GM19455 (cell line): ENCODE results near the gene ITGB4.

Source experiments
- ATAC-seq: cut with Tn5 transposase; IDR thresholded peaks from one replicate; pipeline ENCODE4 v1.9.1; 2021; ENCODE audit not compliant: unreplicated experiment

ITGB4 gene

DNA sequence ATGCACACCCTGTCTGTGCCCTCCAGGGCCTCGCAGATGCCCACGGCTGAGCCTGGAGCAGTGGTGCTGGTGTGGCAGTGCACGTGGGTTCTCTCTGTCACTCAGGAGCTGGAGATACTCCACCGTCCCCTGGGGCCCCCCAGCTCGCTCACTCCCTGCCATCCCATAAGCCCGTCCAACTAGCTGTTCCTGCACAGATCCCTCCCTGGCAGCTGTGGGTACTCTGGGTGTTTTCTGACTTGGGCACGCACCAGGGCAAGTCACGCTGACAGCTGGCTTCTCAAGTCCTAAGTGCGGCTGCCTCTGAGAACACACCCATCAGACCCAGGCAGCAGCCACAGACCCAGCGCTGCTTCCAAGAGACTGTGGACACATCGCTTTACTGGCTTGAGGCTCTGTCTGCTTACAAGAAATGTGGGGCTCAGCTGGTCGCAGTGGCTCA is 25.4 kb upstream of the ITGB4 start:
- ATAC-seq: no peak

DNA sequence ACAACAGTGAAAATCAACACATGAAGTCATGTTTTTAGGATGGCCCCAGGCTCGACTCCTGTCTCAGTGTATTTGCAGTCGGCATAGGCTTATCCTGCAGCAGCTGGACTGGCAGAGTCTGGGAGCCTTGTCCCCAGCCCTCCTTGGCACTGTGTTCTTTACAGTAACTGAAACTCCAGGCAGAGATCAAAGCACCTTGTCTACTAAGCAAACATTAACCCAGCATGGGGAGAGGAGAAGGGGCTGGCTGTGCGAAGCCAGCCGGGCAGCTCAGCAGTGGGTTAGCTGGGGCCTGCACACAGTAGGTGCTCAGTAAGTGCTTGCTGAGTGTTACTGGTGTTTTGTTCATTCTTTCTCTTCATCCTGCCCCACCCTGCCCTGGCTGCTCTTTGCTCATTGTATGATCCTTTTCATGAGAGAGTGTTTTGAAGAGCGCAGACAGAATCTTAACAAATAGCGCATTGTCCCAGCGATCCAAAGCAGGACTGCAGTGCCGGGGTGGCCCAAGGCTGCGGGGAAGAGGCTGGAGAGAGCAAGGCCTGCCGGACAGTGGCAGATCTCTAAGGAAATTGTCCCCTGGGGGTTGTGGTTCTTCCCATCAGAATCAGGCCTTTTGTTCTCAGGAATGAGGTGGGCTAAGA is 23.5 kb upstream of the ITGB4 start:
- no peak for ATAC-seq

DNA sequence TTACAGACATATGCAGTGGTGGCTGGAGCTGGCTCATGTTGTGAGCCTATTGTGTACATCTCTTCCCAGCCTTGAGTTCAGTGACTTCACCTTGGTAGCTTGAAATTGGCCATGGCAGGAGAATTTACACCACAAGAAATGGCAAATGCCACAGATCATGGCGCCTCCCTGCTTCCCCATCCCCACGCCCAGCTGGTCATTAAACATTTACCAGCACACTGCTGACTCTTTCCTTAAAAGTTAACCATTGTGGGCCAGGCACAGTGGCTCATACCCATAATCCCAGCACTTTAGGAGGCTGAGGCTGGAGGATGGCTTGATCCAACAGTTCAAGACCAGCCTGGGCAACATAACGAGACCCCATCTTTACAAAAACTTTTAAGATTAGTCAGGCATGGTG is 22.6 kb upstream of the ITGB4 start:
- ATAC-seq: no peak

DNA sequence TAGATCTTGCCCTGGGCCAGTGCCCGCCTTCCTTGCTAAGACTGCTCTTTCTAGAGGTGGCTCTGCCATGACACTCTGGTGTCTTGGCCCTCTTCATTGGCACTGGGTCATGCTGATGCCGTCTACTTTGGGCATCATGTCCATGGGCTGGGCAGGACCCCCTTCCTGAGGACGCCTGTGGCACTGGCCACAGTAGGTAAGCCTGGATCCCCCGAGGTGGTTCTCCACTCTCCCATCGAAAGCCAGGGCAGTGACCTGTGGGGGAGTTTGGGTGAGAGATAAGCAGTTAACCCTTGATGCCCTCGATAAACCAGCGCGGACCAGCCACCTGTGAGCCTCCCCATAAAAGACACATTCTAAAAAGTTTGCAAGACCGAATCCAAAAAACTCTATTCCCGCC is 20.0 kb upstream of the ITGB4 start:
- ATAC-seq: no peak

DNA sequence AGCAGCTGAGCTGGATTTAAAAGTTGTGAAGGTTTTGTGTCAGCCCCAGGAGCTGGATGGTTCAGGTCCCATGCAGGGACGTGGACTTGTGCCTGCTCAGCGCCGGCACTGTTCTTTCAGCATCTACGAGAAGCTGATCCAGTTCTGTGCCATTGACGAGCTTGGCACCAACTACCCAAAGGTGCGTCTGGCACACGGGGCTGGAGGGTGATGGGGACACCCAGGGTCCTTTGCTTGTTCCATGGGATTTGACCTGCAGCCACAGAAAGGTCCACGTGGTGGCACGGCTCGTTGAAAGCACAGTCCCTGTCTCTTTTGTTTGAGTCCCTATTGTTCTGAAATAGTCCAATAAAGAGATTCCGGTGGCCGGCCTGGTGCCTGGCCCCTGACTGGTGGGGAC is 18.1 kb upstream of the ITGB4 start:
- no peak for ATAC-seq

DNA sequence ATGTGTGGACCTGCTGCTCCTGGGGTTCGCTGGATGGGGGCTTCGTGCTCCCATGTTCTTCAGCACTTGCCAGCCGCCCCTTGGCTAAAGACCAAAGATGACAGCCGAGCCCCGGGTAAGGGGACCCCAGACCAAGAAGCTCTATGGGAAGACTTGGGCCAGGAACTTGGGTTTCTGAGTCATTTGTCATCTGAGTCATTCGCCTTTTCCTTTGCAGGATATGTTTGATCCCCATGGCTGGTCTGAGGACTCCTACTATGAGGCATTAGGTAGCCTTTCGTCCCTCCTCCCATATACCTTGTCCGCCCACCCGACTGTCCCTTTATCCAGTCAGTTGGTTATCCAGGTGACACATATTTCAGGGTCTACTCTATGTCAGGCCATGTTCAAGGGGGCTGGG is 17.7 kb upstream of the ITGB4 start:
- no peak for ATAC-seq

DNA sequence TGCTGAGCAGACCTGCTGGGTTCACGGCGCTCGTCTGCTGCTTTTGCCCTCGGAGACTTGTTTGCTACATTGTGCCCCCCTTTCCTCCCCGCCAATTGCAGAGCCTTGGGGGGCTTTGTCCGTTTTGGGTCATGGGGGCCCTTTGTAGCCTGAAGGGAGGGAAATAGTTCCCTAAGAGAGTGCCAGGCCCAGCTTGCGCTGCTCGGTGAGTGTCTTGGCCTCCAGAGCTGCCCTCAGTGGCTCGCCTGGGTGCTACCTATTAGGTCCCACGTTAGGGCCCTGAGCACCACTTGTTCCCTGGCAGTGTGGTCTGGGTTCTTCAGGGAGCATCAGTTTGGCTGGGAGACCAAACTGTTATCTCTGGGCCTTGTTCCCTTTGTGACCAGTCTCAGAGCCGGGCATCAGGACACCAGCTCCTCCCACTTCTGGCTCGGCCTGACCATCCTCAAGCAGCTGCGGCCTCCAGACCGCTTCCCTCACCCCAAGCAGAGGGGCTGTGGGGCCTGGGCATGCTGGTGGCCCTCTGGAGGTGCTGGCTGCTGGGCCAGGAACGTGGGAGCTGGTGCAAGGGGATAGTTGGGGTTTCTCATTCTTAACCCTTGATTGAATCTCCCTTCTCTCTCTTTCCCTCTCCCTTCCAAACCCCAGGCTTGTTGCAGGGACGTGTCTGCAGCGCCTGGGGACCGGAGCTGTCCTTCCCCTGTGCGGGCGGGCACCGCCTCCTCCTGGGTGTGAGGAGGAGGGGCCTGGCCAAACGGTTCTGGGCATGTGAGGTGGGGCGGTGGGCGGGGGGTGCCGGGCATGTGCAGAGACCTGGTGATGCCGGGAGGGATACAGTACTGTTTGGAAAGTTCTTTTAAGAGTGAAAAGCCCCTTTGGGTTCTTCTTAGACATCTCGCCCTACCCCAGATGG is 16.0 kb upstream of the ITGB4 start:
- ATAC-seq: no peak

DNA sequence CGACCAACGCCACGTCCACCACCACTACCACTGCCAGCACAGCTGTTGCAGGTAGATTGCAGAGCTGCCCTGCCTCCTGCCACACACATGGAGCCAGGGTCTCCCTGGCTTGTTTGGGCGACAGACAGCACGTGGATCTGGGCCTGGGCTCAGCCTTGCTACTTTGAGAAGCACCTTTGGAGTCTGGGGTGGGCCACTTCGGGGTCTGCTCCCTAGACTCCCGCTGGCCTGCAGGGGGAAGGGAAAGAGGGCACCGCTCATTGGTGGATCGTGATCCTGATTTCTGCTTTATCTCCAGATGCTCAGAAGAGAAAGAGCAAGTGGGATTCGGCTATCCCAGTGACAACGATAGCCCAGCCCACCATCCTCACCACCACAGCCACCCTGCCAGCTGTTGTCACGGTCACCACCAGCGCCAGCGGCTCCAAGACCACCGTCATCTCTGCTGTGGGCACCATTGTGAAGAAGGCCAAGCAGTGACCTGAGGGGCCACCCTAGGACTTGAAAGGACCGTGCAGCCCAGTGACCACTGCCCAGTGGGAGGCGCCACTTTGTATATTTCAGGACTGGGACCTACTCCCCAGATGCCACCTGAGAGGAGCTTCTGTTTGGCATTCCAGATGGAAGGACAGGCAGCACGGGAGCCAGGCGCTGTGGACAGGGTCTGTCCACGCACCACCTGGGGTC is 15.1 kb upstream of the ITGB4 start:
- ATAC-seq: no peak

DNA sequence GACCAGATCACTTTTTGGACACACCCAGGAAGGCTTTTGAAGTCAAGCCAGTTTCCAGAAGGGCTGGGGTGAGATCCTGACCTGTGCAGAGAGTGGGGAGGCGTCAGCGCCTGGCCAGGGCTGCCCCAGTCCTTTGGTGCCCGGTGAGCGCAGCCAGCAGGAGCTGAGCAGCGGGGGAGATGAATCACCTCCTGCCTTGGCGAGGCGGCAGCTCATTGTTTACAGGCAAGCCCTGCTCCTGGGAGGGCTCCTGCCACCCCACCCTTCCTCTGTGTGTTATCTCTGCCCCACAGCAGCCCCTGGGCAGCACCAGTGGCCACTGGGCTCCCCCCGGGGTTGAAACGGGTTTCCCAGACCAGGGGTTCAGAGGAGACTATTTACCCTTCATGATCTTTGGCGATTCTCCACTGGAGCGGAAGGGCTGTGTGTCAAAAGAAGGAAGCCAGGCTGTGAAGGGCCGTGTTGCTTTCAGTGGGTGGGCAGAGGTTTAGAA is 14.1 kb upstream of the ITGB4 start:
- ATAC-seq: no peak

DNA sequence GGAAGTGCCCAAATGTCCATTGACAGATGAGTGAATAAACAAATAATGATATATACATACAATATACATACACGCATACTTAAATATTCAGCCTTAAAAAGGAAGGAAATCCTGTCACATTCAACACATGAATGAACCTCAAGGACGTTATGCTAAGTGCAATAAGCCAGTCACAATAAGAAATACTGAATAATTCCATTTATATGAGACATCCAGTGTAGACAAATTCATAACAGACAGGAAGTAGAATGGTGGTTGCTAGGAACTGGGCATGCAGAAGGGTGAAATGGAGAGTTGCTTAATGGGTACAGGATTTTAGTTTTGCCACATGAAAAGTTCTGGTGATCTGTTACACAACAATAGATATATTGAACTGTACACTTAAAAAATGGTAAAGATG is 8.8 kb upstream of the ITGB4 start:
- ATAC-seq: no peak

DNA sequence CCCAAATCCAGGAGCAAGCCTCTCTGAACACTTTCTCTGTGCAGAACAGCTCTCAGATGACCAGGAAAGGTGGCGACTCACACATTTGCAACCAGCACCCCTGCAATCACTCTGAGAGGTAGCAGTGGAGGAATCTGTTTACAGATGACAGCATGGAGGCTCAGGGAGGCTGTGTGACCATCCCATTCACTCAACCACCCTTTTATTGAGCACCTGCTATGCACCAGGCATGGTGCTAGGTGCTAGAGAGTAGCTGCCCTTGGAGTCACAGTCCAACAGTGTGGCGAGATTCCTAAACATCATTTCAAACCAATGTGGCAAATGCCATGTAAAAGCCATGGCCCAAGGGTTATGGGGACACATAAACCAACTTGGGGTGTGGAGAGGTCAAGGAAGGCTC is 1.5 kb upstream of the ITGB4 start:
- no peak for ATAC-seq

DNA sequence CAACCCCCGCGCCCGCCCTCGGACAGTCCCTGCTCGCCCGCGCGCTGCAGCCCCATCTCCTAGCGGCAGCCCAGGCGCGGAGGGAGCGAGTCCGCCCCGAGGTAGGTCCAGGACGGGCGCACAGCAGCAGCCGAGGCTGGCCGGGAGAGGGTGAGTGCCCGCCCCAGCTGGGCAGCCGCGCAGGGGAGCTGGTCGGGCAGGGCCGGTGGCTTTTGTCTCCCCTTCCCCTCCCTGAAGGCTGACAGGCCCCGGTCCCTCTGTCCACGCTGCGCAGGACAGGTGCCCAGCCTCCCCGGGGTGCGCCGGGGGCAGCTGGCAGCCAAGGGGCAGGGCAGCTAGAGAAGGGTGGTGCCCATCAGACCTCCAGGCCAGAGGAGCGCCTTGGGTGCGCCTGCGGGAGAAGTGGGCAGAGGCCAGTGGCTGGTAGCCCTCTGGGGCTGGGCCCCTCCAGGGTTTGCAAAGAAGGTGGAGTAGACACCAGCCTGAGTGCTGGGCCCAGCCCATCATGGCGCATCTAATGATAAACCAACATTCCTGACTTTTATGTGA is 278 bp downstream of the ITGB4 start:
- no peak for ATAC-seq

DNA sequence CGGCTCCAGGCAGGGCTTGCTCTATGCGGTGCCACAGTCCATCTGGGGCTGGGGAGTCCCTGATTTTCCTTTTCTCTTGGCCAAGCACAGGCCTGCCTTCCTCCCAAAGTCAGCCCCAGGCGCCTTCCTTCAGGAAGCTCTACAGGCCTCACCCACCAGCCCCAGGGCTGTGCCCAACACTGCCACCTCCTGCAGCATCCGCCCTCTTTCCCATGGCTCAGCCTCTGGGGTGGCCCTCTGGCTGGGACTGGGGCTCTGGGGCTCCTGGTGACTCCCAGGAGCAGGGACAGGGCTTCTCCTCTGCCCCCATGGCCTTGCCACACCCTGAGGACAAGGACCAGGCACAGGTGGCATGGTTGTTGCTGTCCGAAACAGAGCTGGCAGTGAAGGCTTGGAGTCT is 817 bp downstream of the ITGB4 start:
- ATAC-seq: no peak

DNA sequence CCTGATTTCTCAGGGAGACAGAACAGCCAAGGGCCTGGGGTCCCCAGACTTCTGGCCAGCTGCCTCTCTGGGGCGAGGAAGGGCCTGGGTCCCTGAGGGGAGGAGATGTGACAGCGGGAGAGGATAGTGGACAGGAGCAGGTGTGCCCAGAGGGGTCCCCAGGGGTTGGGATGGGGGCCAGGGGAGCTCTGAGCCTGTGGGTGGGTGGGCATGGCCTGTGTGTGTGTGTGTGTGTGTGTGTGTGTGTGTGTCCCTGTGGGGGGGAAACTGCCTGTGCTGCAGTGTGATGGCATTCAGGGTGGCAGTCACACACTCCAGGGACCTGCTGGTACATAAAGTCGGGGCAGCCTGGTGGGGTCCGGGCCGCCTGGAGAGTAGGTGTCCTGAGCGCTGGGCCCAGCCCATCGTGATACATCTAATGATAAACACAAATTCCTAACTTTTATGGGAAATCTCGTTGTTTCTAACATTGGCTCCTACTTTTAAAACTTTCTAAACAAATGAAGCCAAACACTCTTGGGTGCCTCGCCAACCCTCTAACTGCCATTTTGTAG is 1.4 kb downstream of the ITGB4 start:
- ATAC-seq: no peak

DNA sequence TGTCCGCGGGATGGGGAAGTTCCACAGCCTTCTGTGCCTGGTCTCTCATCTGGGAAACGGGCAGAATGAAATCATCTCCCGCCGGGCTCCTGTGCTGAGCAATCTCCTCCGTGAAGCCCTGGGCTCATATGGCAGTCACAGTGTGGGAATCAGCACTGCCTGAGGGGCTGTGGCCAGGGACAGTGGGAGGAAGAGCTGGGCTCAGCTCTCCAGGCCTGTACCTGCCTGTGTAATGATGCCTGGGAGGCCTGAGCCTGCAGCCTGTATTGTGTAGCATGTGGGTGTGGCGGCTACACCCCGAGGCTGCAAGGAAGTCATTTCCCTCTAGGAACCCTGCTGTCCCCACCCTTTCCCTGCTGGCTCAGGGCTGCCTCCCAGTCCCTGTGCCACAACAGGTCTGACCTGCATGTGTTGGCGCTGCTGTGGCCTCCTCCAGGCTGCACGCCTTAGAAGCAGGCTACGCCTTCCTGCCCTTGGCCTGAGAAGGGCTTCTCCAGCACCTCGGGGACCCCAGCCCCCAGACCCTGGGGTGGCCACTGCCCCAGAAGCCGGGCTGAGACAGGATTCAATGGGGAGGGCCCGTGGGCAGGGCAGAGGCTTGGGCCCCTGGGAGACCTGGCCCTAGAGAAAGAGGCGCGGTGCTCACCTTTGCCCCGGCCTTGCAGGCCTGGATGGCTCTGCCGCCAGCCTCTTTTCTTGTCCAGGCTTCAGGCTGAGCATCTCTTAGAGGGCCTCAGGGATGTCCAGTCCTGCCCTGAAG is 2.1 kb downstream of the ITGB4 start:
- ATAC-seq: no peak

DNA sequence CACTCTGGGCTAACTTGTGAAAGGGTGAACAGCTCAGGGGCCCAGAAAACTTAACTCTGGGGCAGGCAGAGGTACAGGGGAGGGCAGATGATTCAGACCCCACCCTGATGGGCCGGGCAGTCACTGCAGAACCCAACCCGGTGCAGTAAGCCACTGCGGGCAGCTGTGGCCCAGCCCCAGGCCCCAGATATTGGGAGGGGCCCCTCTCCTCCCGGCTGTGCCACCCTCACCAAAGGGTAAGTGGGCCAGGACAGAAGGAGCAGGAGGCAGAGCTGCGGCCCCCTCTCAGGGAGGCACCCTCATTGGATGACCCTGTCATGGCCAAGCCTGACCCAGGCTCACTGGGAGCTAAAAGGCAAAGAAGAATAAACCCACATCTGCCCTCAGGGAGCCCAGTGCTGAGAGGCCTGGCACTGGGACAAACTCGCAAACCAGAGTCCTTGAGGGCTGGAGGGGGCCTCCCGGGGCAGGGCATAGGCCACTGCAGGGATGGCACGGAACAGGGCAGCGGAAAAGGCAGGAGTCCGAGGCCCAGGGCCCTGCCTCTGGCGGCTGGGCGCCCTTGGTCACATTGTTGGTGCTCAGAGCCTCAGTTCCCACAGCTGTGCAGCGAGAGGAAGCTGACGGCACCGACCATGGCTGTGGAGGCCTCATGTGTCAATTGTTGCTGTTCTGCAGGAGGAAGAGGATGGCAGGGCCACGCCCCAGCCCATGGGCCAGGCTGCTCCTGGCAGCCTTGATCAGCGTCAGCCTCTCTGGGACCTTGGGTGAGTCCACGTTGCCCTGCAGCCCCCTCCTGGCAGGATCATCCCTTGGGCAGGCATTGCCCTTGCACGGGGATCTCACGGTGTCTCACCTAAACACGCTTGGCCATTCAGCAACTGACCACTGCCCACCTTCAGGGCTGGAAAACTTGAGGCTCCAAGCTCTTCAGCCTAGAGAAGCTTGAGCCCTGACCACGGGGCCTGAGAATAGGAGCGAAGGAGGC is 3.1 kb downstream of the ITGB4 start:
- no peak for ATAC-seq

DNA sequence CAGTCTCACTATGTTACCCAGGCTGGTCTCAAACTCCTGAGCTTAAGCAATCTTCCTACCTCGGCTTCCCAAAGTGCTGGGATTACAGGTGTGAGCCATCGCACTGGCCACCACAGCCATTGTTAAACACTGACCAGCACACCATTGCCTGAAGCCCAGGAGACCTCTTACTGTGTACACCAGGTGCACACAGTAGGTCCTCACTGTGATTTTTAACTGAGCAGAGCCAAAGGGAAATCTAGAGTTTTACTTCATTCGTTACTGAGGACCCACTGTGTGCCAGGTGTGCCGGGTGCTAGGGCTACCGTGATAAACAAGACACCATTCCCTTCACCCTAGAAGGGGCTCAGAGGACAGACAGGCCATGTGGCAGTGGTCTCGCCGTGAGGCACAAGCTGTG is 4.2 kb downstream of the ITGB4 start:
- ATAC-seq: no peak

DNA sequence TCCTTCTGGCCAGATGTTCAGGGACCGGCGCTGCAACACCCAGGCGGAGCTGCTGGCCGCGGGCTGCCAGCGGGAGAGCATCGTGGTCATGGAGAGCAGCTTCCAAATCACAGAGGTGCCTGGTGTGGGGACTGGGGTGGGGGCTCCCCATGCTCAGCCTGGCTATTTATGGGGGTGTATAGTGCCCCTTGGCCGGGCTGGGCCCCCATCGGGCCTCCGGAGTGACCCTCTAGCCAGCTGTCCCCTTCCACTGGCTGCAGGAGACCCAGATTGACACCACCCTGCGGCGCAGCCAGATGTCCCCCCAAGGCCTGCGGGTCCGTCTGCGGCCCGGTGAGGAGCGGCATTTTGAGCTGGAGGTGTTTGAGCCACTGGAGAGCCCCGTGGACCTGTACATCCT is 6.1 kb downstream of the ITGB4 start:
- ATAC-seq: no peak

DNA sequence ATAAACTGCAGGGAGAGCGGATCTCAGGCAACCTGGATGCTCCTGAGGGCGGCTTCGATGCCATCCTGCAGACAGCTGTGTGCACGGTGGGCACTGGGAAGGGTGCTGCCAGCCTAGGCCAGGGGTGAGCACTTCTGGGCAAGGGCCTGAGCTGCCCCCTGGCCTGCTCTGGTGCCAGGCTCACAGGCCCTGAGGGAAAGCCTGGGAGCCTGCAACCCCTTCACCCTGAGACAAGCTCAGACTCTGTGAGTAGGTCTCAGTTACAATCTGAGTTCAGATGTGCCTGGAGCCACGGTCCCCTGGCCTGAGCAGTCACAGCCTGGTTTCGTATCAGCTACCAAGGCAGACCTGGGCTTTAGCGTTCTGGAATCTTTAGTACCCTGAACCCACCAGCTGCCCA is 8.1 kb downstream of the ITGB4 start:
- no peak for ATAC-seq
